Keratinocyte (primary cell): ENCODE data around the gene DNAJC25. TPM values are rescaled to one million over a fixed set of nuclear protein-coding genes. Genes with fewer than 3 reads are reported as not detected.
"Not testable (repeated sequence)": the region's sequence is repeated elsewhere in the genome, so short reads cannot be mapped to it uniquely, and the experiment has no call there.

Experiments used
- DNase-seq: peaks from one replicate; pipeline ENCODE4 v3.0.0-alpha.2; 2011; ENCODE audit warnings: low read depth, missing footprints, low spot score
- FAIRE-seq: peaks from 2 replicates; lab custom pipeline; 2011; peaks lifted over from hg19 to GRCh38; lab: Jason Lieb, UNC
- H2AFZ ChIP-seq: 2 replicates; pipeline ENCODE4 v1.6.0; 2012; ENCODE audit warnings: low read length, control low read depth, inconsistent platforms; ENCODE audit not compliant: control insufficient read depth
- H3K27ac ChIP-seq: 2 replicates; pipeline ENCODE4 v1.5.1; 2011; ENCODE audit warnings: low read length; ENCODE audit not compliant: control insufficient read depth, insufficient read depth
- H3K27me3 ChIP-seq: 3 replicates; pipeline ENCODE4 v1.6.0; 2011; ENCODE audit warnings: low read length; ENCODE audit not compliant: control insufficient read depth, insufficient read depth; ENCODE audit errors: extremely low read depth
- H3K36me3 ChIP-seq, 2 experiments: 2 replicates in 1 of 2; 3 replicates in 1 of 2; pipeline ENCODE4 v1.5.1; 2011; ENCODE audit warnings: low read length in 2 of 2, mild to moderate bottlenecking in 1 of 2; ENCODE audit not compliant: control insufficient read depth in 2 of 2, insufficient read depth in 2 of 2; ENCODE audit errors: extremely low read depth in 1 of 2
- H3K4me1 ChIP-seq: 3 replicates; pipeline ENCODE4 v1.5.1; 2011; ENCODE audit warnings: low read length; ENCODE audit not compliant: control insufficient read depth, insufficient read depth; ENCODE audit errors: extremely low read depth
- H3K4me2 ChIP-seq: 3 replicates; pipeline ENCODE4 v1.6.0; 2011; ENCODE audit warnings: low read depth, low read length; ENCODE audit not compliant: control insufficient read depth, insufficient read depth; ENCODE audit errors: extremely low read depth
- H3K4me3 ChIP-seq, 3 experiments: fragments of 200-600 bp in 1 of 3; sonication (generic) in 1 of 3; 2 replicates in 2 of 3; 3 replicates in 1 of 3; pipeline ENCODE4 v1.5.1; 2011 to 2016; ENCODE audit warnings: low read length in 3 of 3, mild to moderate bottlenecking in 3 of 3, control low read depth in 2 of 3, inconsistent platforms in 1 of 3, low read depth in 1 of 3, mixed read lengths in 1 of 3, mixed run types in 1 of 3, moderate library complexity in 1 of 3; ENCODE audit not compliant: control insufficient read depth in 2 of 3, insufficient read depth in 2 of 3; ENCODE audit errors: extremely low read depth in 1 of 3
- H3K79me2 ChIP-seq: 2 replicates; pipeline ENCODE4 v1.6.0; 2012; ENCODE audit warnings: low read length; ENCODE audit not compliant: control insufficient read depth, insufficient read depth
- H3K9ac ChIP-seq: 3 replicates; pipeline ENCODE4 v1.6.0; 2011; ENCODE audit warnings: low read length; ENCODE audit not compliant: control insufficient read depth, insufficient read depth; ENCODE audit errors: extremely low read depth
- H3K9me1 ChIP-seq: 3 replicates; pipeline ENCODE4 v1.6.0; 2011; ENCODE audit warnings: low read length; ENCODE audit not compliant: control insufficient read depth, insufficient read depth; ENCODE audit errors: extremely low read depth
- H3K9me3 ChIP-seq: 2 replicates; pipeline ENCODE4 v1.5.1; 2012; ENCODE audit warnings: low read depth, low read length; ENCODE audit not compliant: control insufficient read depth
- H4K20me1 ChIP-seq: 3 replicates; pipeline ENCODE4 v1.6.0; 2011; ENCODE audit warnings: low read length; ENCODE audit not compliant: control insufficient read depth, insufficient read depth; ENCODE audit errors: extremely low read depth
- CTCF ChIP-seq, 3 experiments: IDR thresholded peaks in 1 of 3; conservative IDR thresholded peaks in 1 of 3; optimal IDR thresholded peaks in 1 of 3; 2 replicates in 2 of 3; 3 replicates in 1 of 3; pipeline versions ENCODE3 to v1.5.1; 2011; ENCODE audit warnings: low read length in 3 of 3, mild to moderate bottlenecking in 3 of 3, moderate library complexity in 2 of 3, control low read depth in 1 of 3, inconsistent platforms in 1 of 3; ENCODE audit not compliant: insufficient read depth in 2 of 3; ENCODE audit errors: extremely low read depth in 1 of 3
- EZH2 ChIP-seq: IDR thresholded peaks from one replicate; pipeline ENCODE4 v1.6.1; 2012; ENCODE audit warnings: inconsistent platforms, mild to moderate bottlenecking, low read length, moderate library complexity
- dilution Hi-C: fragments of 300-500 bp; cut with MboI; formaldehyde crosslinking; loops from one replicate; pipeline ENCODE4 v1.7.0; 2020; ENCODE audit warnings: low sequenced_read_pairs; ENCODE audit not compliant: extremely low pct_ligation_motif_present
- polyA plus RNA-seq, 5 experiments: library from polyadenylated mRNA; depleted of rRNA in 3 of 5; stranded (reverse) in 3 of 5; stranded (forward) in 1 of 5; unstranded in 1 of 5; fragments of >200 nt; gene quantifications; 1 replicate in 1 of 5; 2 replicates in 3 of 5; 3 replicates in 1 of 5; pipeline versions ENCODE4 v1.2.1 to v1.2.3, GENCODE V29; 2011 to 2012; ENCODE audit warnings: missing spikeins in 2 of 5, low read depth in 1 of 5, low replicate concordance in 1 of 5

The DNAJC25 gene
- polyA plus RNA-seq, 1 donor (not counting 4 experiments of a cell fraction or from before 2014, with no cell fraction given): 7.3 TPM

- DNase-seq (no peak), FAIRE-seq (no peak)
- Histone ChIP-seq H3K4me2 (no peak overlapping the region), H3K4me1 (peaks cover 8% of the 10 kb centered on the region), H3K27me3 (no peaks in the 10 kb centered on the region), H3K9me3 (no peaks in the 10 kb centered on the region), H3K4me3 (no peak overlapping the region), H4K20me1 (no peaks in the 10 kb centered on the region), H3K79me2 (no peaks in the 10 kb centered on the region), H3K9ac (no peak overlapping the region), H3K27ac (no peak overlapping the region), H3K9me1 (no peaks in the 10 kb centered on the region), H3K36me3 (no peaks in the 10 kb centered on the region), H2AFZ (no peak overlapping the region)
- dilution Hi-C loops: no loop called here
- no peak for TF ChIP-seq CTCF (optimal IDR thresholded peaks at IDR 0.05 in 1 of 3, IDR thresholded peaks at IDR 0.05 in 1 of 3, conservative IDR thresholded peaks at IDR 0.05 in 1 of 3; ENCODE audit: extremely low read depth in 1 of 3, insufficient read depth in 2 of 3, low read length in 3 of 3)
- no peak for TF ChIP-seq EZH2
These were observed 17.6 kb upstream of the DNAJC25 start for GRCh38 chr9:111613436-111614040.

GRCh38 chr9:111615928-111616327, 15.2 kb upstream of the DNAJC25 start:
- no peaks in the 10 kb centered on the region for H3K27me3 ChIP-seq
- TF ChIP-seq CTCF (optimal IDR thresholded peaks at IDR 0.05 in 1 of 3, IDR thresholded peaks at IDR 0.05 in 1 of 3, conservative IDR thresholded peaks at IDR 0.05 in 1 of 3; ENCODE audit: extremely low read depth in 1 of 3, insufficient read depth in 2 of 3, low read length in 3 of 3): no peak
- no peak for TF ChIP-seq EZH2
- no peak overlapping the region for H3K27ac ChIP-seq
- H3K9me1 ChIP-seq: no peaks in the 10 kb centered on the region
- no peak overlapping the region for H2AFZ ChIP-seq
- H3K79me2 ChIP-seq: no peaks in the 10 kb centered on the region
- H3K36me3 ChIP-seq: no peaks in the 10 kb centered on the region
- H4K20me1 ChIP-seq: no peaks in the 10 kb centered on the region
- dilution Hi-C loops: no loop called here
- FAIRE-seq (no peak), DNase-seq (no peak)
- H3K4me2 ChIP-seq: no peak overlapping the region
- no peaks in the 10 kb centered on the region for H3K9me3 ChIP-seq
- no peaks in the 10 kb centered on the region for H3K4me1 ChIP-seq
- H3K9ac ChIP-seq: no peak overlapping the region
- no peak overlapping the region for H3K4me3 ChIP-seq

- H3K27me3 ChIP-seq, dilution Hi-C loops, H3K9me3 ChIP-seq, FAIRE-seq, H3K9me1 ChIP-seq, H3K9ac ChIP-seq, DNase-seq, H3K4me3 ChIP-seq, H3K4me2 ChIP-seq, H3K79me2 ChIP-seq, H2AFZ ChIP-seq, H3K36me3 ChIP-seq, H3K4me1 ChIP-seq, H4K20me1 ChIP-seq, H3K27ac ChIP-seq: not testable (repeated sequence)
These were observed 13.8 kb upstream of the DNAJC25 start for GRCh38 chr9:111617349-111617748.
